GM21529 (cell line): ENCODE results near the gene CCDC69.
"Not testable (repeated sequence)": the region's sequence is repeated elsewhere in the genome, so short reads cannot be mapped to it uniquely, and the experiment has no call there.

ENCODE experiments used
- ATAC-seq: cut with Tn5 transposase; IDR thresholded peaks from one replicate; pipeline ENCODE4 v1.9.1; 2021; ENCODE audit not compliant: unreplicated experiment

The CCDC69 gene

GRCh38 chr5:151248651-151249050 is 24.8 kb upstream of the CCDC69 start:
- no peak for ATAC-seq

- ATAC-seq = no peak
These were observed 21.9 kb upstream of the CCDC69 start for GRCh38 chr5:151245680-151246219.

GRCh38 chr5:151244206-151244605 is 20.3 kb upstream of the CCDC69 start:
- no peak for ATAC-seq

DNA sequence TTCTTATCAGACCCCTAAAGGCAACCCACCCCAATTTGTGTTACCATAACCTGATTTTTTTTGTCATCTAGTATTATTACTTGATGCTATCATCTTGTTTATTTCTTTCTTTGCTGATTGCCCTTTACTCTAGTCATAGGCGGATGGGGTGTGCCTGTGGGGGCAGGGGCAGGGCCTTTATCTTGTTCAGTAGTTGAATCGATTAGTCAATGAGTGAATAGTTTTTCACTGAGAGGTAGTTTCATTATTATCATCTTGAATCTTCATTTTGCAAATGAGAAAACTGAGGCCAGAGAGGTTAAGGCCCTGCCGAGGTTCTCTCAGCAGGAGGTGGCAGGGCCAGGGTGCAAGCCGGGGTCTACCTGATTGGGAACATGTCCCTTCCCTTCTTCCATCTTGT is 19.7 kb upstream of the CCDC69 start:
- no peak for ATAC-seq

GRCh38 chr5:151243127-151243526 is 19.2 kb upstream of the CCDC69 start:
- no peak for ATAC-seq

GRCh38 chr5:151240924-151241635 is 17.2 kb upstream of the CCDC69 start:
- peak; percentile 29 for ATAC-seq

- not testable (repeated sequence) for ATAC-seq
These were observed 16.5 kb upstream of the CCDC69 start for GRCh38 chr5:151240268-151240835.

DNA sequence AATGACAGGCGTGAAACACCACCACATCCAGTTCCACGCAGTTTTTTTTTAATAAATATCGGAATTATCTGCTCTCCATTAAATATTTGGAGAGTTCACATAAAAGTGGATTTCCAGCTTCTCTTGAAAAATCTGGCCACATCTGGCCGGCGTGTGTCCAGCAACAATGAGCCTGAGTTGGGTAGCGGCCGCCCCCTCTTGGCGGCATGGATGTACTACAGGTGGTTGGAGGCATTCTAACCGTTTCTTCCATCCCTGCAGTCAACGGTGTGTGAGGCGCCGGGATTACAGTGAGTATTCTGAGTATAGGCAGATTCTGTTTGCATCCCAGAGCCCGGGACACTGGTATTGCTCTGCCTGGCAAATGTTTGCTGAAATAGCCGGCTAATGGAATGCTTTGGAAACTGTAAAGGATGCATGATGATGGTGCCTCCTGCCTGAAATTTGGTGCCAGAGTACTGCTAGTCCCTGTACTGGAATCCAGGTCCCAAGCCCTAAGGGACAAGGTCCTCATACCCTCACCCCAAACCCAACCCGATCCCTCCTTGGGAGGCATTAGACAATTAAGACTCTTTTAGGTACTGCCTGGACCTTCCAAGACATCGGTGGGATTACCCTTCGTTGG is 15.5 kb upstream of the CCDC69 start:
- ATAC-seq = no peak

DNA sequence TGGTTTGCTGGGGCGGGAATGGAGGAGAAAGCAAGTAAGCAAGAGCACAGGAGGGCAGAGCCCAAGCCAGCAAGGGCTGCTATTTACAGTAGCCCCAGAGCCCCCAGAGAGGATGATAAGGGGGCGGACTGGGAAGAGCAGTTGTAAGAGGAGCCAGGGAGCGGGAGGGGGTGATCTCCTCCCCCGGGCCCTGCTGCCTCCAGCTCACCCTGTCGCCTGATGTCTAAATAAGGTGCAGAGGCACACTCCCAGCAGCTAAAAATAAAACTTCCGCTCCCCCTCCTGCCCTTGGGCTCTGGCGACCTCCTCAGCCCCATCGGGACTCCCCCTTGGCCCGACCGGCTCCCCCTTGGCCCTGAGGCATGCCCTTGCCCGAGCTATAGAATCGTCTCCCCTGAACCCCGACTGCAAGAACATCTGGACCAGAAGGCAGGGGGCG is 14.4 kb upstream of the CCDC69 start:
- peak; percentile 43 for ATAC-seq

- ATAC-seq = no peak
These were observed 13.8 kb upstream of the CCDC69 start for GRCh38 chr5:151237685-151238084.

GRCh38 chr5:151236888-151237287 is 13.0 kb upstream of the CCDC69 start:
- no peak for ATAC-seq

DNA sequence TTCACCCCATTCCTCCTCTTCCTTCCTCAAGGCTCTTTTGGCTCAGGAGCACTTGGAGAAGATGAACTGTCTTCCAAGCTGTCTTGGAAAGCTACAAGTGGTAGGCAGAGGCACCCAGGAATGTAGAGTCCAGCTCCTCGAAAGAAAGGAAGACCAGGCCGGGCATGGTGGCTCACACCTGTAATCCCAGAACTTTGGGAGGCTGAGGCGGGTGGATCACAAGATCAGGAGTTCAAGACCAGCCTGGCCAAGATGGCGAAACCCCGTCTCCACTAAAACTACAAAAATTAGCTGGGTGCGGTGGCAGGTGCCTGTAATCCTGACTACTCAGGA is 11.3 kb upstream of the CCDC69 start:
- not testable (repeated sequence) for ATAC-seq

- ATAC-seq = peak; percentile 71
These were observed 10.8 kb upstream of the CCDC69 start for GRCh38 chr5:151234476-151235238.

DNA sequence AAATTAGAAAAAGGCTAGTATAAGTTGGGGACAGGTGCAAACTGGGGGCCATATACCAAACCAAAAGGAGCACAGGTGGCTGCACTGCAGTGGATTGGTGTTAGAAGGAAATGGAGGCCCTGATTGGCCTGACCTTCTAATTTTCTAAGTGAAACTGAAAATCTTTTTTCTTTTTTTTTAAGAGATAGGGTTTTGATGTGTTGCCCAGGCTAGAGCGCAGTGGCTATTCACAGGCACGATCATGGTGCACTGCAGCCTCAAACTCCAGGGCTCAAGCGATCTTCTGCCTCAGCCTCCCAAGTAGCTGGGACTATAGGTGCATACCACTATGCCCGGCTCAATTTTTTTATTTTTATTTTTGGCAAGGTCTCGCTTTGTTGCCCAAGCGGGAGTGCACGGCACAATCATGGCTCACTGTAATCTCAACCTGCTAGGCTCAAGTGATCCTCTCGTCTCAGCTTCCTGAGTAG is 9.8 kb upstream of the CCDC69 start:
- peak; percentile 52 for ATAC-seq

DNA sequence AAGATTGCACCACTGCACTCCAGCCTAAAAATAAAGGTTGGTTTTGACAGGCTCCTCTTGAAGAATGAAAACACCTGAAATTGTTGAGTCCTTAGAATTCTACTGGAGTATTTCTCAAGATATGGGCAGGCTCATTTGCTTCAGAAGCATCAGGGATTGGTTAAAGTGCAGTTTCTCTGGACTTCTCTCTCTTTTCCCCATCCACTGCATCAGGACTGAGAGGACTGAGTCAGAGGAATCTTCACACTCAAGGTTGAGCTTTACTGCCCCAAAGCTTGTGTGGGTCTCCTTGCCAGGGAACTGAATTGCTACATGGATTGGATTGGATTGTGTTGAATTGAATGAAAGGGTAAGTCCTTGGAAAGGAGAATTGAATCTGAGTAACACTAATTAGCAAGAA is 7.5 kb upstream of the CCDC69 start:
- ATAC-seq = no peak

DNA sequence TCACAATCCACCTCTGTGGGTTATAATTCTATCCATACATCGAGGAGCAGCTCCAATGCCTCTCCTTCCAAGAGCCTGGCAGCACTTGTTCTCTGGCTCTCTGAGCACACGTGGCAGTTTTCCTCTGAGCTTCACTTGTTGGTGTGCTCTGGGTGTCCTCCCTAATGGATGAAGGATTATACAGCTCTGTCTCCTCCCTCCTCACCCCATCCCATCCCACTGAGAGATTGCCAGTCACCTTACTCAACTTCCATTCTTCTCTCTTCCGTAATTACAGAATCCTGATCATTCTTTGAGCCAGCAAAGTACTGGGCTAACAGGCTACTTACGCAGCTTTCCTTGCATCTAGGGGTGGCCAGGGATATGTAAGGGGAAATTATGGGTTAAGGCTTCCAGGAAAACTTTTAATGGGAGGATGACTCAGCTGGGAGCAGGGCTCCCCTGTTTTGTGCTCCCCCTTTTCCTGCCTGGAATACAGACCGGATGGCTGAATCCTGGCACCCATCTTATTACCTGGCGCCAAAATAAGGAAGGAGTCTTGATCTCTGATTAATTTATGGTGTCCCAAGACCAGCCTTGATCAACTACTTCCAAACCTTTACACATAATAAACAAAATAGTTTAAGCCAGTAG is 6.3 kb upstream of the CCDC69 start:
- no peak for ATAC-seq

- ATAC-seq = no peak
These were observed 5.1 kb upstream of the CCDC69 start for GRCh38 chr5:151228986-151229385.

- ATAC-seq = no peak
These were observed 4.1 kb upstream of the CCDC69 start for GRCh38 chr5:151227918-151228447.

GRCh38 chr5:151225475-151225874 is 1.6 kb upstream of the CCDC69 start:
- no peak for ATAC-seq

GRCh38 chr5:151225071-151225470 is 1.2 kb upstream of the CCDC69 start:
- ATAC-seq = no peak

- ATAC-seq = peak; percentile 26
These were observed 480 bp upstream of the CCDC69 start for GRCh38 chr5:151224372-151224771.
